Esophagus squamous epithelium (tissue), 4 donors: ENCODE measurements around the gene HRK.

Experiments
- CTCF ChIP-seq, 6 experiments: fragments of 450-650 bp in 4 of 6; fragments of 200-600 bp in 2 of 6; sonication (generic) in 2 of 6; IDR thresholded peaks; one replicate each; pipeline ENCODE4 v1.5.1; 2016 to 2019; ENCODE audit warnings: antibody characterized with exemption in 6 of 6, mild to moderate bottlenecking in 4 of 6, moderate library complexity in 4 of 6
- POLR2A ChIP-seq, 4 donors: fragments of 450-650 bp; IDR thresholded peaks; one replicate each; pipeline ENCODE4 v1.6.1; 2017; ENCODE audit warnings: antibody characterized with exemption in 4 of 4, mild to moderate bottlenecking in 4 of 4, moderate library complexity in 3 of 4

DNA sequence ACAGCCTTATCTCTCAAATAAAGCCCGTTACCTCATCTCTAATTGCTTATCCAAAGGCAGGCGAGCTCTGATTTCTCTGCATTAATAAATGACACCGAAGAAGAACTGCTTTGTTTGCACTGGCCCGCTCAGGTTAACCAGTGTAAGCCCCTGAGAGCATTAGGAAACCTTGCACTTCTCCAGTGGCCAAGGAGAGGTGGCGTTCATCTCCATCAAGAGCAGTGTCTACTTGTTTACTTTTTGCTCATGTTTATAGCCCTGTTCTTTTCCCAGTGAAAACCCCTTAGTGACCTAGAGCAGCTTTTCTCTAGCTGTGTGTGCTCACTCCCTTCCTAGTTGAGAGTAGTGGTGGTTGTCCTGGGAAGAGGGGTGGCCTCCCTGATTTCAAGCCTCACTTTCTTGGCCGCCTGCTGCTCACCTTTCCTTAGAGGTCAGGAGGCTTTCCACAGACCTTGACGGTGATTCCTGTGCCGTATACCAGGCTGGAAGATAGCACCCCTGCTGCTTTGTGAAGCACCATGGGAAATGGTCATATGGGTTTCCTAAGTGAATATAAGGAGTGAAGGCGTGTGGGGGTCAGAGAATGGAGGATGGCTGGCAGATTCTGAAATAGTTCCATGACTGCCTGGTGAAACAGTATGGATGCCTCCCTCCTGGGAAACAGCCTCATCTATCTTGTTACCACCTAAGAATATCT lies 46.2 kb upstream of the HRK start:
- TF ChIP-seq CTCF (IDR thresholded peaks at IDR 0.05) (no peak), POLR2A (IDR thresholded peaks at IDR 0.05) (no peak)
